Kidney (tissue), 14 donors: ENCODE measurements around the gene PKHD1. TPM values are rescaled to one million over a fixed set of nuclear protein-coding genes. Genes with fewer than 3 reads are reported as not detected.

Experiments used
- DNase-seq, 5 donors: peaks; one replicate each; pipeline ENCODE4 v3.0.0-alpha.2; 2013 to 2020
- FAIRE-seq: peaks from 2 replicates; lab custom pipeline; 2012; peaks lifted over from hg19 to GRCh38; lab: Jason Lieb, UNC
- H3K27ac ChIP-seq, 2 donors: one replicate each; pipeline ENCODE4 v1.7.0; 2013; ENCODE audit warnings: low read depth in 2 of 2, low read length in 2 of 2, inconsistent platforms in 1 of 2
- H3K27me3 ChIP-seq: one replicate; pipeline ENCODE4 v1.7.1; 2013; ENCODE audit warnings: low read length, inconsistent platforms; ENCODE audit not compliant: control insufficient read depth, insufficient read depth
- H3K36me3 ChIP-seq, 3 donors: one replicate each; pipeline versions ENCODE4 v1.7.0 to v1.7.1; 2013; ENCODE audit warnings: low read length in 3 of 3, control low read depth in 1 of 3, inconsistent platforms in 1 of 3; ENCODE audit not compliant: insufficient read depth in 3 of 3, control insufficient read depth in 2 of 3
- H3K4me1 ChIP-seq, 3 donors: one replicate each; pipeline versions ENCODE4 v1.7.0 to v1.7.1; 2013; ENCODE audit warnings: low read length in 3 of 3, inconsistent platforms in 1 of 3, low read depth in 1 of 3; ENCODE audit not compliant: control insufficient read depth in 2 of 3, insufficient read depth in 2 of 3
- H3K4me3 ChIP-seq, 3 donors: one replicate each; pipeline versions ENCODE4 v1.7.0 to v1.8.1; 2013; ENCODE audit warnings: low read length in 3 of 3, control low read depth in 1 of 3, inconsistent platforms in 1 of 3
- H3K9ac ChIP-seq, 3 donors: one replicate each; pipeline versions ENCODE4 v1.7.0 to v1.7.1; 2013; ENCODE audit warnings: low read length in 3 of 3, control low read depth in 1 of 3, inconsistent platforms in 1 of 3
- H3K9me3 ChIP-seq, 3 donors: one replicate each; pipeline versions ENCODE4 v1.7.0 to v1.7.1; 2013; ENCODE audit warnings: low read length in 3 of 3, control low read depth in 1 of 3, inconsistent platforms in 1 of 3; ENCODE audit not compliant: control insufficient read depth in 2 of 3, insufficient read depth in 1 of 3
- intact Hi-C: fragments of 100-400 bp; cut with DNase I; formaldehyde crosslinking; loops from one replicate; pipeline ENCODE4 v1.11.1; 2022
- polyA plus RNA-seq: library from polyadenylated mRNA; stranded (reverse); fragments of 350-450 nt; fragmentation: Illumina TruSeq; extraction: RNeasy Lipid Tissue Mini Kit (QIAGEN cat#74804); gene quantifications from one replicate; pipeline ENCODE4 v1.2.3, GENCODE V29; 2014; ENCODE audit warnings: low read depth, low replicate concordance; ENCODE audit not compliant: insufficient read depth
- total RNA-seq: library from RNA; stranded (reverse); fragmentation: NEBNext Ultra II Directional; extraction: Animal tissue kit (Norgen Biotek cat#: 25700); gene quantifications from one replicate; pipeline ENCODE4 v1.2.1, GENCODE V29; 2021
- TF ChIP-seq, protein P1 (sequence below): IDR thresholded peaks from 3 replicates; pipeline ENCODE4 v1.5.1; 2012; ENCODE audit warnings: mild to moderate bottlenecking, moderate library complexity, borderline replicate concordance; ENCODE audit not compliant: insufficient read depth; ENCODE audit errors: extremely low read depth
- donor health status: control.
- donor health status: control.
- donor health status: control.
- donor health status: control.
- donor health status: control.
- donor health status: DM: yes; HTN: yes; CAD: no.
- donor health status: Normal renal cell carcinoma (clear cell type).

The PKHD1 gene
- total and polyA plus RNA-seq, 2 donors from 2014 or later: 6.0 to 77.5 TPM

DNA sequence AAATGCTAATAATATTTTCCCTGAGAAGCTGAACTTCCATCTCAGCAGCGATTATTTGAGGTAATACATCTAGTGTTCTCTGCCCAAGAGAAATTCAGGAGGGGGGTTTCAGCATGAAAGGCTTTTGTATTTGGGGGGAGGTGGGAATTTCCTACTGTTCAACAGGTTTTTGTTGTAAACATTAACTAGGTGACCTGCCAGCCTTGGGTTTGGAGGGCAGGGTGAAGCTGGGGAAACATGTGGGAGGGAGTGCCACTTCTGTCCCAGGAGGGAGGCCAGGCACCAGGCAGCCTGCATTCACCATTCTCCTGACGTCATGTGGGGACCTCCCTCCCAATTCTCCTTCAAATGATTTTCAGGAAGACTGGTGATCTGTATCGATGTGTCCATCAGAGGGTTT is 37.7 kb upstream of the PKHD1 start:
- H3K4me1 ChIP-seq: peaks cover 5 to 55% (median 9%) of the 10 kb centered on the region in 3 donors
- peak overlapping the region in 1 of 3 donors; percentile 38 for H3K9ac ChIP-seq
- TF ChIP-seq, protein P1, sequence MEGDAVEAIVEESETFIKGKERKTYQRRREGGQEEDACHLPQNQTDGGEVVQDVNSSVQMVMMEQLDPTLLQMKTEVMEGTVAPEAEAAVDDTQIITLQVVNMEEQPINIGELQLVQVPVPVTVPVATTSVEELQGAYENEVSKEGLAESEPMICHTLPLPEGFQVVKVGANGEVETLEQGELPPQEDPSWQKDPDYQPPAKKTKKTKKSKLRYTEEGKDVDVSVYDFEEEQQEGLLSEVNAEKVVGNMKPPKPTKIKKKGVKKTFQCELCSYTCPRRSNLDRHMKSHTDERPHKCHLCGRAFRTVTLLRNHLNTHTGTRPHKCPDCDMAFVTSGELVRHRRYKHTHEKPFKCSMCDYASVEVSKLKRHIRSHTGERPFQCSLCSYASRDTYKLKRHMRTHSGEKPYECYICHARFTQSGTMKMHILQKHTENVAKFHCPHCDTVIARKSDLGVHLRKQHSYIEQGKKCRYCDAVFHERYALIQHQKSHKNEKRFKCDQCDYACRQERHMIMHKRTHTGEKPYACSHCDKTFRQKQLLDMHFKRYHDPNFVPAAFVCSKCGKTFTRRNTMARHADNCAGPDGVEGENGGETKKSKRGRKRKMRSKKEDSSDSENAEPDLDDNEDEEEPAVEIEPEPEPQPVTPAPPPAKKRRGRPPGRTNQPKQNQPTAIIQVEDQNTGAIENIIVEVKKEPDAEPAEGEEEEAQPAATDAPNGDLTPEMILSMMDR: no peak
- no peaks in the 10 kb centered on the region for H3K27me3 ChIP-seq
- DNase-seq: peak; percentile 70 to 88 (median 80)
- no peaks in the 10 kb centered on the region for H3K9me3 ChIP-seq
- H3K27ac ChIP-seq: peak overlapping the region; percentile 90 to 94
- H3K4me3 ChIP-seq: peak overlapping the region in 1 of 3 donors; percentile 37
- intact Hi-C loops: no loop called here
- no peak for FAIRE-seq
- no peaks in the 10 kb centered on the region for H3K36me3 ChIP-seq

DNA sequence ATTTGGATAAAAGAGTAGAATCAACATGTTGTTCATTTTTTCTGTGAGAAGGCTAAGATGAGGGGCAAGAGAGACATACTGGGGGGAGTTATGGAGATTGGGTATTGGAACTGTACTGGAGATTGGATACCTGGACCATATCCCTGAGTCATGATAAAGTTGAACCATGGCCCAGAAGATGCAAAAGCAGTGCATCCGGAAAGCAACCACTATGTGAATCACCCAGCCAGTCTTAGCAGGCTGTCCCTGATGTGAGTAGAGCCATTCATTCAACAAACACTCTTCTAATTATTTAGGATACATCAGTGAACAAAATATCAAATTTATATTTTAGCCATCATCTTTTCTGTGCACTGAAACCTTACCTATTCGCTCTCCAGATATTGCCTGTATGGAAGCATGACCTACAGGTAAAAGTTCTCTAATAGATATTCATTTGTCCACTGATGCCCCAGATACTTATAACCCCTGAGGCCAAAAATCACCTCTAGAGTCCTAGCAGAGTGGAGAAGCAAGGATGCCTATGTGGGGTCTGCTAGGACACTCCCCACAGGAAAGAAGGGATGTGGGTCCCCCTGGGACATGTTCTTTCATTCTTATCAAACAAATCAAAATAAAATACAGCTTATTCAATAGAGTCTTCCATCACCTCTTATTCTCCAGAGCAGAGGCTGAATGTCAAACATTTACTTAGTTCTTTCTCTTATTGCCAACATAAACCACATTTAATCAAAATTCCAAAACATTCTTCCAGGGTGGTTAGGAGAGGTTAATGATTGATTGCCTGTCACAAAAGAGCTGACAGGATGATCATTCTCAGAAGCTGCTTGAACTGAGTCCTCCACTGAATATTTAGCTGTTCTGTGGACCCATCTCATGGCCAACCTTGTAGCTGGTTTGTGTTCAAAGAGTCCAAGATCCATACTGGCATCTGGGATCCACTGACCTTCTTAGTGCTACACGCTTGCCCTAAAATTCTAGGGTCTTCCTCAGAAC is 37.0 kb upstream of the PKHD1 start:
- no peaks in the 10 kb centered on the region for H3K27me3 ChIP-seq
- TF ChIP-seq, protein P1: no peak
- peaks cover 0 to 2% (median 0%) of the 10 kb centered on the region in 3 donors for H3K9me3 ChIP-seq
- peaks cover 5 to 53% (median 9%) of the 10 kb centered on the region in 3 donors for H3K4me1 ChIP-seq
- peak overlapping the region; percentile 90 to 94 for H3K27ac ChIP-seq
- intact Hi-C loops: no loop called here
- FAIRE-seq: peak; percentile 94
- DNase-seq: peak in 3 of 5 donors; percentile 25 to 80 (median 69)
- no peaks in the 10 kb centered on the region for H3K36me3 ChIP-seq
- H3K4me3 ChIP-seq: peak overlapping the region in 1 of 3 donors; percentile 37
- no peak overlapping the region for H3K9ac ChIP-seq

DNA sequence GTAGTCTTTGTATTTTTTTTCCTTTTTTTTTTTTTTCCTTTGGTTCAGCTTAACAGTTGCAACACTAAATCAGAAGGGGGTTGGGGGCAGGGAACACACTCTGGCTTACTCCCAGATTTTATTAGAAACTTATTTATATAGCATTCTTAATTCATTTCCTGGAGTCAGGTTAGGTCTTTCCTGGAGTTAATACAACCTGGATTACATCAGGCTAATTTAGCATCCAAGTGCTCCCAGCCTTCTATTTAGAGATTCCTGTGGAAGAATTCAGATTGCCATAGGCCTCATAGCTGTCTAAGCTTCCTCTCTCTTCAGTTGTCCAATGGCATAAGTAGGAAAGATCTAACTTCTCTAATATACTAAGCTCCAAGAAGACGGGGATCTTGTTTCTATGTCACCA is 35.8 kb upstream of the PKHD1 start:
- Histone ChIP-seq H3K4me3 (no peak overlapping the region), H3K27me3 (no peaks in the 10 kb centered on the region), H3K4me1 (peaks cover 5 to 52% (median 9%) of the 10 kb centered on the region in 3 donors), H3K36me3 (no peaks in the 10 kb centered on the region), H3K9me3 (peaks cover 0 to 6% (median 0%) of the 10 kb centered on the region in 3 donors), H3K27ac (peak overlapping the region; percentile 90 to 94), H3K9ac (no peak overlapping the region)
- FAIRE-seq: no peak
- TF ChIP-seq, protein P1: no peak
- intact Hi-C loops: no loop called here
- DNase-seq: no peak
